DND-41 (cell line): ENCODE measurements around the gene MEGF9.
"Not testable (repeated sequence)": the region's sequence is repeated elsewhere in the genome, so short reads cannot be mapped to it uniquely, and the experiment has no call there.

Experiments
- ATAC-seq: fragments of 200-7000 bp; cut with Tn5 transposase; 3 replicates; pipeline ENCODE4 v1.9.1; 2021; ENCODE audit warnings: low read depth; ENCODE audit not compliant: insufficient read depth
- DNase-seq: peaks from one replicate; pipeline ENCODE4 v3.0.0-alpha.2; 2020
- H2AFZ ChIP-seq: 2 replicates; pipeline ENCODE4 v1.6.0; 2012; ENCODE audit warnings: low read depth, low read length
- H3K27ac ChIP-seq: 2 replicates; pipeline ENCODE4 v1.5.1; 2012; ENCODE audit warnings: low read length, inconsistent platforms
- H3K27me3 ChIP-seq: fragments of 200-600 bp; sonication (generic); 2 replicates; pipeline ENCODE4 v1.6.0; 2012; ENCODE audit warnings: low read length, mild to moderate bottlenecking, inconsistent platforms; ENCODE audit not compliant: insufficient read depth, poor library complexity
- H3K36me3 ChIP-seq: 2 replicates; pipeline ENCODE4 v1.5.1; 2012; ENCODE audit warnings: low read length, inconsistent platforms; ENCODE audit not compliant: insufficient read depth
- H3K4me1 ChIP-seq: 2 replicates; pipeline ENCODE4 v1.5.1; 2012; ENCODE audit warnings: mild to moderate bottlenecking, low read length; ENCODE audit not compliant: insufficient read depth
- H3K4me2 ChIP-seq: 2 replicates; pipeline ENCODE4 v1.6.0; 2012; ENCODE audit warnings: mild to moderate bottlenecking, moderate library complexity, low read length, inconsistent platforms; ENCODE audit not compliant: insufficient read depth
- H3K4me3 ChIP-seq, 2 experiments: fragments of 200-600 bp in 1 of 2; shearing (Covaris generic) in 1 of 2; 2 replicates each; pipeline ENCODE4 v1.5.1; 2012 to 2016; ENCODE audit warnings: inconsistent platforms in 2 of 2, low read length in 2 of 2, mild to moderate bottlenecking in 2 of 2, low read depth in 1 of 2, moderate library complexity in 1 of 2
- H3K79me2 ChIP-seq: 2 replicates; pipeline ENCODE4 v1.6.0; 2012; ENCODE audit warnings: low read length, inconsistent platforms; ENCODE audit not compliant: insufficient read depth
- H3K9ac ChIP-seq: 2 replicates; pipeline ENCODE4 v1.6.0; 2012; ENCODE audit warnings: low read depth, mild to moderate bottlenecking, inconsistent platforms, low read length, moderate library complexity
- H3K9me3 ChIP-seq: 2 replicates; pipeline ENCODE4 v1.5.1; 2012; ENCODE audit warnings: low read length, moderate library complexity, mild to moderate bottlenecking, inconsistent platforms; ENCODE audit not compliant: insufficient read depth, severe bottlenecking
- H4K20me1 ChIP-seq: 2 replicates; pipeline ENCODE4 v1.6.0; 2012; ENCODE audit warnings: low read length; ENCODE audit not compliant: insufficient read depth
- CTCF ChIP-seq: IDR thresholded peaks from 2 replicates; pipeline ENCODE4 v1.5.1; 2012; ENCODE audit warnings: borderline replicate concordance, low read length, moderate library complexity, mild to moderate bottlenecking; ENCODE audit not compliant: poor library complexity, severe bottlenecking; ENCODE audit errors: extremely low read depth
- EZH2 ChIP-seq: IDR thresholded peaks from 3 replicates; pipeline ENCODE4 v1.6.1; 2012; ENCODE audit warnings: borderline replicate concordance, low read depth, mild to moderate bottlenecking, moderate library complexity, low read length, inconsistent platforms; ENCODE audit not compliant: severe bottlenecking

The MEGF9 gene

GRCh38 chr9:120630333-120630732, 83.9 kb downstream of the MEGF9 start:
- no peak overlapping the region for H3K27ac ChIP-seq
- no peak overlapping the region for H2AFZ ChIP-seq
- no peaks in the 10 kb centered on the region for H3K27me3 ChIP-seq
- DNase-seq (no peak), ATAC-seq (no peak)
- H3K79me2 ChIP-seq: no peaks in the 10 kb centered on the region
- no peak overlapping the region for H3K4me2 ChIP-seq
- no peak overlapping the region for H3K9ac ChIP-seq
- no peak overlapping the region for H3K4me3 ChIP-seq
- no peaks in the 10 kb centered on the region for H3K4me1 ChIP-seq
- H3K9me3 ChIP-seq: no peaks in the 10 kb centered on the region
- no peak for TF ChIP-seq EZH2
- no peak for TF ChIP-seq CTCF
- no peaks in the 10 kb centered on the region for H3K36me3 ChIP-seq
- no peaks in the 10 kb centered on the region for H4K20me1 ChIP-seq

GRCh38 chr9:120628925-120629497, 85.3 kb downstream of the MEGF9 start:
- not testable (repeated sequence) for H2AFZ ChIP-seq, DNase-seq, ATAC-seq

GRCh38 chr9:120628207-120628924, 85.9 kb downstream of the MEGF9 start:
- DNase-seq (no peak), ATAC-seq (no peak)
- no peaks in the 10 kb centered on the region for H3K4me1 ChIP-seq
- no peak overlapping the region for H3K27ac ChIP-seq
- no peak overlapping the region for H3K4me2 ChIP-seq
- H3K9ac ChIP-seq: no peak overlapping the region
- no peaks in the 10 kb centered on the region for H3K36me3 ChIP-seq
- H3K4me3 ChIP-seq: no peak overlapping the region
- no peaks in the 10 kb centered on the region for H4K20me1 ChIP-seq
- H2AFZ ChIP-seq: no peak overlapping the region
- no peak for TF ChIP-seq CTCF
- TF ChIP-seq EZH2: no peak
- H3K79me2 ChIP-seq: no peaks in the 10 kb centered on the region
- no peaks in the 10 kb centered on the region for H3K9me3 ChIP-seq
- no peaks in the 10 kb centered on the region for H3K27me3 ChIP-seq

More at GRCh38 chr9:120628925-120629497, 85.3 kb downstream of the MEGF9 start:
- H3K4me3 ChIP-seq, H3K27me3 ChIP-seq, H3K36me3 ChIP-seq, H3K79me2 ChIP-seq, H4K20me1 ChIP-seq, H3K4me1 ChIP-seq, H3K9me3 ChIP-seq, H3K27ac ChIP-seq, H3K9ac ChIP-seq, H3K4me2 ChIP-seq: not testable (repeated sequence)

- Histone ChIP-seq H3K9ac (no peak overlapping the region), H3K27me3 (no peaks in the 10 kb centered on the region), H3K4me1 (no peaks in the 10 kb centered on the region), H3K27ac (no peak overlapping the region), H4K20me1 (no peaks in the 10 kb centered on the region), H3K9me3 (no peaks in the 10 kb centered on the region), H3K36me3 (no peaks in the 10 kb centered on the region), H3K4me3 (no peak overlapping the region), H3K4me2 (no peak overlapping the region), H3K79me2 (no peaks in the 10 kb centered on the region), H2AFZ (no peak overlapping the region)
- no peak for ATAC-seq
- no peak for TF ChIP-seq CTCF
- TF ChIP-seq EZH2: no peak
- no peak for DNase-seq
These were observed 87.2 kb downstream of the MEGF9 start for GRCh38 chr9:120627073-120627472.
